Keratinocyte (primary cell): ENCODE data around the gene GALNT14. TPM values are rescaled to one million over a fixed set of nuclear protein-coding genes. Genes with fewer than 3 reads are reported as not detected.

Experiments
- DNase-seq: peaks from one replicate; pipeline ENCODE4 v3.0.0-alpha.2; 2011; ENCODE audit warnings: low read depth, missing footprints, low spot score
- FAIRE-seq: peaks from 2 replicates; lab custom pipeline; 2011; peaks lifted over from hg19 to GRCh38; lab: Jason Lieb, UNC
- H2AFZ ChIP-seq: 2 replicates; pipeline ENCODE4 v1.6.0; 2012; ENCODE audit warnings: low read length, control low read depth, inconsistent platforms; ENCODE audit not compliant: control insufficient read depth
- H3K27ac ChIP-seq: 2 replicates; pipeline ENCODE4 v1.5.1; 2011; ENCODE audit warnings: low read length; ENCODE audit not compliant: control insufficient read depth, insufficient read depth
- H3K27me3 ChIP-seq: 3 replicates; pipeline ENCODE4 v1.6.0; 2011; ENCODE audit warnings: low read length; ENCODE audit not compliant: control insufficient read depth, insufficient read depth; ENCODE audit errors: extremely low read depth
- H3K36me3 ChIP-seq, 2 experiments: 2 replicates in 1 of 2; 3 replicates in 1 of 2; pipeline ENCODE4 v1.5.1; 2011; ENCODE audit warnings: low read length in 2 of 2, mild to moderate bottlenecking in 1 of 2; ENCODE audit not compliant: control insufficient read depth in 2 of 2, insufficient read depth in 2 of 2; ENCODE audit errors: extremely low read depth in 1 of 2
- H3K4me1 ChIP-seq: 3 replicates; pipeline ENCODE4 v1.5.1; 2011; ENCODE audit warnings: low read length; ENCODE audit not compliant: control insufficient read depth, insufficient read depth; ENCODE audit errors: extremely low read depth
- H3K4me2 ChIP-seq: 3 replicates; pipeline ENCODE4 v1.6.0; 2011; ENCODE audit warnings: low read depth, low read length; ENCODE audit not compliant: control insufficient read depth, insufficient read depth; ENCODE audit errors: extremely low read depth
- H3K4me3 ChIP-seq, 3 experiments: fragments of 200-600 bp in 1 of 3; sonication (generic) in 1 of 3; 2 replicates in 2 of 3; 3 replicates in 1 of 3; pipeline ENCODE4 v1.5.1; 2011 to 2016; ENCODE audit warnings: low read length in 3 of 3, mild to moderate bottlenecking in 3 of 3, control low read depth in 2 of 3, inconsistent platforms in 1 of 3, low read depth in 1 of 3, mixed read lengths in 1 of 3, mixed run types in 1 of 3, moderate library complexity in 1 of 3; ENCODE audit not compliant: control insufficient read depth in 2 of 3, insufficient read depth in 2 of 3; ENCODE audit errors: extremely low read depth in 1 of 3
- H3K79me2 ChIP-seq: 2 replicates; pipeline ENCODE4 v1.6.0; 2012; ENCODE audit warnings: low read length; ENCODE audit not compliant: control insufficient read depth, insufficient read depth
- H3K9ac ChIP-seq: 3 replicates; pipeline ENCODE4 v1.6.0; 2011; ENCODE audit warnings: low read length; ENCODE audit not compliant: control insufficient read depth, insufficient read depth; ENCODE audit errors: extremely low read depth
- H3K9me1 ChIP-seq: 3 replicates; pipeline ENCODE4 v1.6.0; 2011; ENCODE audit warnings: low read length; ENCODE audit not compliant: control insufficient read depth, insufficient read depth; ENCODE audit errors: extremely low read depth
- H3K9me3 ChIP-seq: 2 replicates; pipeline ENCODE4 v1.5.1; 2012; ENCODE audit warnings: low read depth, low read length; ENCODE audit not compliant: control insufficient read depth
- H4K20me1 ChIP-seq: 3 replicates; pipeline ENCODE4 v1.6.0; 2011; ENCODE audit warnings: low read length; ENCODE audit not compliant: control insufficient read depth, insufficient read depth; ENCODE audit errors: extremely low read depth
- EZH2 ChIP-seq: IDR thresholded peaks from one replicate; pipeline ENCODE4 v1.6.1; 2012; ENCODE audit warnings: inconsistent platforms, mild to moderate bottlenecking, low read length, moderate library complexity
- dilution Hi-C: fragments of 300-500 bp; cut with MboI; formaldehyde crosslinking; loops from one replicate; pipeline ENCODE4 v1.7.0; 2020; ENCODE audit warnings: low sequenced_read_pairs; ENCODE audit not compliant: extremely low pct_ligation_motif_present
- polyA plus RNA-seq, 5 experiments: library from polyadenylated mRNA; depleted of rRNA in 3 of 5; stranded (reverse) in 3 of 5; stranded (forward) in 1 of 5; unstranded in 1 of 5; fragments of >200 nt; gene quantifications; 1 replicate in 1 of 5; 2 replicates in 3 of 5; 3 replicates in 1 of 5; pipeline versions ENCODE4 v1.2.1 to v1.2.3, GENCODE V29; 2011 to 2012; ENCODE audit warnings: missing spikeins in 2 of 5, low read depth in 1 of 5, low replicate concordance in 1 of 5
- TF ChIP-seq, protein P1 (sequence below), 3 experiments: IDR thresholded peaks in 1 of 3; conservative IDR thresholded peaks in 1 of 3; optimal IDR thresholded peaks in 1 of 3; 2 replicates in 2 of 3; 3 replicates in 1 of 3; pipeline versions ENCODE3 to v1.5.1; 2011; ENCODE audit warnings: low read length in 3 of 3, mild to moderate bottlenecking in 3 of 3, moderate library complexity in 2 of 3, control low read depth in 1 of 3, inconsistent platforms in 1 of 3; ENCODE audit not compliant: insufficient read depth in 2 of 3; ENCODE audit errors: extremely low read depth in 1 of 3

GALNT14 gene
- polyA plus RNA-seq, 1 donor (not counting 4 experiments of a cell fraction or from before 2014, with no cell fraction given), result 27.4 TPM

DNA sequence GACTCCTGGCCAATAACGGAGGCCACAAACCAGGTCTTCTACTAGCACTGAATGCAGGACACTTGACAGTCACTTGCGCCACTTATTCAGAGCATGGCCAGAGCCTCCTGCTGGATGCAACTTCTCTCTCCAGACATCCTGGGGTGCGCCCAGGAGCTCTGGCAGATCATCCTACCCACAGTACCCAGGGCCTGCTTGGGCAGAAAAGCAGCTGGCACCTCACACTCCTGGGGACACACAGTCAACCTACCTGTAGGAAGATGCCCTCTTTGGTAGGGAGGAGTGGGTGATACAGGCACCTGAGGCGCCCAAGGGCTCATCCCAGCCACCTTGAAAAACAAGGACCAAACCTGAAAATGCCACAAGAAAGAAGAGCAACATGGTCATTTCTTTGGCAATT lies 13.3 kb downstream of the GALNT14 start:
- dilution Hi-C loops, result no loop called here
- peaks cover 36% of the 10 kb centered on the region for H3K79me2 ChIP-seq
- FAIRE-seq, result no peak

DNA sequence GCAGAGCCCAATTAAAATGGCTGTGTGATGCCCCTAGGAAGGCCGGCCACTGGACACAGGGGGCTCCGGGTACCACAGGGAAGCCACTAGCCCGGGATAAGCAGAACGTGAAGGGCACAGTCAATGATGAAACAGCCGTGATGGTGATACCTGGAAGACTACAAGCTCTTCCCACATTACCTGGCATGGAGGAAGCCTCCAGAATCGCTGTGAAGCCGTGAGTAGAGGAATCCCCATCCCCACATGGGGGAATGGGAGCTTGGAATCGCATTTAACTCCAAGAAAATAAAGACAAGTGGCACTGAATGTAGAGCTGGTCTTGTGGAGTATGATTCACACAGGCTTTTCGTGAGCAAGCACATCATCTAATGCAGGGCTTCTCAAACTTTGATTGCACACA lies 16.1 kb downstream of the GALNT14 start:
- H3K4me3 ChIP-seq, result no peak overlapping the region
- H3K27me3 ChIP-seq, result no peaks in the 10 kb centered on the region
- FAIRE-seq (no peak), DNase-seq (no peak)
- no peak overlapping the region for H3K27ac ChIP-seq
- no peaks in the 10 kb centered on the region for H3K9me3 ChIP-seq
- peaks cover 4% of the 10 kb centered on the region for H3K9me1 ChIP-seq
- no peak for TF ChIP-seq EZH2
- TF ChIP-seq, protein P1, sequence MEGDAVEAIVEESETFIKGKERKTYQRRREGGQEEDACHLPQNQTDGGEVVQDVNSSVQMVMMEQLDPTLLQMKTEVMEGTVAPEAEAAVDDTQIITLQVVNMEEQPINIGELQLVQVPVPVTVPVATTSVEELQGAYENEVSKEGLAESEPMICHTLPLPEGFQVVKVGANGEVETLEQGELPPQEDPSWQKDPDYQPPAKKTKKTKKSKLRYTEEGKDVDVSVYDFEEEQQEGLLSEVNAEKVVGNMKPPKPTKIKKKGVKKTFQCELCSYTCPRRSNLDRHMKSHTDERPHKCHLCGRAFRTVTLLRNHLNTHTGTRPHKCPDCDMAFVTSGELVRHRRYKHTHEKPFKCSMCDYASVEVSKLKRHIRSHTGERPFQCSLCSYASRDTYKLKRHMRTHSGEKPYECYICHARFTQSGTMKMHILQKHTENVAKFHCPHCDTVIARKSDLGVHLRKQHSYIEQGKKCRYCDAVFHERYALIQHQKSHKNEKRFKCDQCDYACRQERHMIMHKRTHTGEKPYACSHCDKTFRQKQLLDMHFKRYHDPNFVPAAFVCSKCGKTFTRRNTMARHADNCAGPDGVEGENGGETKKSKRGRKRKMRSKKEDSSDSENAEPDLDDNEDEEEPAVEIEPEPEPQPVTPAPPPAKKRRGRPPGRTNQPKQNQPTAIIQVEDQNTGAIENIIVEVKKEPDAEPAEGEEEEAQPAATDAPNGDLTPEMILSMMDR (optimal IDR thresholded peaks at IDR 0.05 in 1 of 3, IDR thresholded peaks at IDR 0.05 in 1 of 3, conservative IDR thresholded peaks at IDR 0.05 in 1 of 3; ENCODE audit: extremely low read depth in 1 of 3, insufficient read depth in 2 of 3, low read length in 3 of 3), result no peak
- no peak overlapping the region for H3K4me2 ChIP-seq
- peaks cover 11% of the 10 kb centered on the region for H3K4me1 ChIP-seq
- peaks cover 21% of the 10 kb centered on the region for H3K79me2 ChIP-seq
- no peaks in the 10 kb centered on the region for H4K20me1 ChIP-seq
- H2AFZ ChIP-seq, result no peak overlapping the region
- no peaks in the 10 kb centered on the region for H3K36me3 ChIP-seq
- dilution Hi-C loops, result no loop called here
- no peak overlapping the region for H3K9ac ChIP-seq

More for the DNA sequence above, 13.3 kb downstream of the GALNT14 start:
- H3K36me3 ChIP-seq, result no peaks in the 10 kb centered on the region
- TF ChIP-seq, protein P1 (optimal IDR thresholded peaks at IDR 0.05 in 1 of 3, IDR thresholded peaks at IDR 0.05 in 1 of 3, conservative IDR thresholded peaks at IDR 0.05 in 1 of 3; ENCODE audit: extremely low read depth in 1 of 3, insufficient read depth in 2 of 3, low read length in 3 of 3), result no peak
- TF ChIP-seq EZH2, result no peak
- H3K9ac ChIP-seq, result no peak overlapping the region
- H3K27ac ChIP-seq, result no peak overlapping the region
- H3K9me1 ChIP-seq, result peaks cover 4% of the 10 kb centered on the region
- peaks cover 11% of the 10 kb centered on the region for H3K4me1 ChIP-seq
- no peak for DNase-seq
- H2AFZ ChIP-seq, result no peak overlapping the region
- no peaks in the 10 kb centered on the region for H3K27me3 ChIP-seq
- no peaks in the 10 kb centered on the region for H4K20me1 ChIP-seq
- H3K9me3 ChIP-seq, result no peaks in the 10 kb centered on the region
- no peak overlapping the region for H3K4me3 ChIP-seq
- no peak overlapping the region for H3K4me2 ChIP-seq
